Nephron progenitor cell (in vitro differentiated cells): ENCODE results near the gene PIGZ.

Source experiments
- DNase-seq: peaks from one replicate; pipeline ENCODE4 v3.0.0; 2021
- H3K27ac Mint-ChIP-seq: 2 replicates; pipeline ENCODE4 v1.8.0; 2021; ENCODE audit warnings: mild to moderate bottlenecking, moderate library complexity, mixed read lengths
- H3K27me3 Mint-ChIP-seq: 2 replicates; pipeline ENCODE4 v1.8.0; 2021; ENCODE audit warnings: mild to moderate bottlenecking, low read depth, mixed read lengths; ENCODE audit not compliant: poor library complexity
- H3K36me3 Mint-ChIP-seq: 2 replicates; pipeline ENCODE4 v1.8.0; 2021; ENCODE audit warnings: low read depth, mixed read lengths
- H3K4me1 Mint-ChIP-seq: 2 replicates; pipeline ENCODE4 v1.8.0; 2021; ENCODE audit warnings: mixed read lengths
- H3K4me3 Mint-ChIP-seq: 2 replicates; pipeline ENCODE4 v1.8.0; 2021; ENCODE audit warnings: mild to moderate bottlenecking, moderate library complexity, mixed read lengths
- H3K9me3 Mint-ChIP-seq: 2 replicates; pipeline ENCODE4 v1.8.0; 2021; ENCODE audit warnings: mild to moderate bottlenecking, moderate library complexity, mixed read lengths
- CTCF ChIP-seq: fragments of 200-600 bp; sonication (generic); IDR thresholded peaks from 2 replicates; pipeline ENCODE4 v1.5.0; 2021; ENCODE audit warnings: antibody characterized with exemption

PIGZ gene

GRCh38 chr3:196987022-196987421, 18.4 kb upstream of the PIGZ start:
- Mint-ChIP-seq H3K4me1 (peaks cover 40% of the 10 kb centered on the region), H3K27ac (no peak overlapping the region), H3K27me3 (peaks cover 9% of the 10 kb centered on the region), H3K9me3 (peaks cover 16% of the 10 kb centered on the region), H3K4me3 (no peak overlapping the region), H3K36me3 (peaks cover 7% of the 10 kb centered on the region)
- no peak for TF ChIP-seq CTCF
- no peak for DNase-seq

GRCh38 chr3:196985954-196986885, 17.6 kb upstream of the PIGZ start:
- Mint-ChIP-seq H3K9me3 (peaks cover 23% of the 10 kb centered on the region), H3K4me3 (no peak overlapping the region), H3K36me3 (peaks cover 13% of the 10 kb centered on the region), H3K4me1 (peaks cover 40% of the 10 kb centered on the region), H3K27ac (no peak overlapping the region), H3K27me3 (peaks cover 15% of the 10 kb centered on the region)
- no peak for TF ChIP-seq CTCF
- DNase-seq = no peak

- Mint-ChIP-seq H3K9me3 (peaks cover 29% of the 10 kb centered on the region), H3K4me1 (peaks cover 32% of the 10 kb centered on the region), H3K27me3 (peaks cover 15% of the 10 kb centered on the region), H3K27ac (no peak overlapping the region), H3K4me3 (no peak overlapping the region), H3K36me3 (peaks cover 14% of the 10 kb centered on the region)
- no peak for DNase-seq
- TF ChIP-seq CTCF = no peak
Observed at GRCh38 chr3:196985298-196985697, 16.7 kb upstream of the PIGZ start.

GRCh38 chr3:196983186-196983585, 14.6 kb upstream of the PIGZ start:
- Mint-ChIP-seq H3K27ac (no peak overlapping the region), H3K9me3 (peaks cover 29% of the 10 kb centered on the region), H3K36me3 (peaks cover 14% of the 10 kb centered on the region), H3K27me3 (peaks cover 17% of the 10 kb centered on the region), H3K4me1 (peaks cover 34% of the 10 kb centered on the region), H3K4me3 (no peak overlapping the region)
- DNase-seq = no peak
- TF ChIP-seq CTCF = no peak

GRCh38 chr3:196981657-196982056, 13.0 kb upstream of the PIGZ start:
- no peak overlapping the region for H3K4me3 Mint-ChIP-seq
- peaks cover 19% of the 10 kb centered on the region for H3K27me3 Mint-ChIP-seq
- TF ChIP-seq CTCF = no peak
- DNase-seq = no peak
- peaks cover 29% of the 10 kb centered on the region for H3K9me3 Mint-ChIP-seq
- H3K36me3 Mint-ChIP-seq = peaks cover 14% of the 10 kb centered on the region
- no peak overlapping the region for H3K27ac Mint-ChIP-seq
- peaks cover 26% of the 10 kb centered on the region for H3K4me1 Mint-ChIP-seq

- DNase-seq = no peak
- H3K36me3 Mint-ChIP-seq = peaks cover 14% of the 10 kb centered on the region
Observed at GRCh38 chr3:196979545-196979944, 10.9 kb upstream of the PIGZ start.

More at GRCh38 chr3:196979545-196979944, 10.9 kb upstream of the PIGZ start:
- peaks cover 23% of the 10 kb centered on the region for H3K4me1 Mint-ChIP-seq
- peak overlapping the region; percentile 59 for H3K27ac Mint-ChIP-seq
- H3K9me3 Mint-ChIP-seq = peaks cover 29% of the 10 kb centered on the region
- TF ChIP-seq CTCF = no peak
- H3K27me3 Mint-ChIP-seq = peaks cover 22% of the 10 kb centered on the region
- H3K4me3 Mint-ChIP-seq = no peak overlapping the region
